Measurements from ENCODE around the gene FREM2. TPM values are rescaled to one million over a fixed set of nuclear protein-coding genes. Genes with fewer than 3 reads are reported as not detected.

The FREM2 gene
- total and polyA plus RNA-seq, 2 of the 4 experiments (the other 2 are of a cell fraction): not detected

DNA sequence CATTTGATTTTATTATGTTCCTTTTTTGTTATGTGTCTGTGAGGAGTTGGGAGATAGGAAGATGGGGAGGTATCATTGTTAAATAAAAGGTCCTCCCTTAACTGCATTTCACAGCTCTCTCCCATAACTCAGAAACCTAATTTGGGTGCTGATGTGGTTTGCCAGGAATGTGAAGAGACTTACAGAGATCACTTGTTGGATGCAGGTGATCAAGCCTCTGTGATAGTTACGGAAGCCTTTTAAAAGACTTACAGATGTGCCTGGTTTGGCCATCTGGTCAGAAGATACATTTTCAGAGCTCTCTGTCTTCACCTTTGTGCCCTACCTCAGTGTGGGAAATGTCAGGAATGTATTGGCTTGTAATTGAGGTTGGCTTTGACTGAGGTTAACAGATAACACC is 157.7 kb downstream of the FREM2 start:
- no peaks in the 10 kb centered on the region for H3K36me3 ChIP-seq (ENCODE audit: control insufficient read depth, insufficient read depth, low read length)
- CTCF ChIA-PET: no interaction called here

More for the DNA sequence above, 157.7 kb downstream of the FREM2 start:
- Histone ChIP-seq H3K4me3 (ENCODE audit: insufficient read depth, low read depth, low read length) (no peak overlapping the region), H2AK9ac (replicated peaks; ENCODE audit: low read depth, low read length, poor library complexity) (no peak overlapping the region), H4K5ac (ENCODE audit: low read depth, low read length) (no peak overlapping the region), H3K18ac (ENCODE audit: low read depth, low read length) (no peak overlapping the region), H3K27ac (ENCODE audit: insufficient read depth, low read length) (no peak overlapping the region), H4K91ac (ENCODE audit: insufficient read depth, low read depth, low read length) (no peak overlapping the region), H3K4me2 (ENCODE audit: low read depth, low read length) (no peak overlapping the region), H2BK120ac (ENCODE audit: low read depth, low read length) (no peak overlapping the region), H3K9me3 (ENCODE audit: control insufficient read depth, insufficient read depth, low read length) (no peaks in the 10 kb centered on the region), H3K79me1 (ENCODE audit: low read depth in 1 of 2, low read length in 2 of 2) (no peaks in the 10 kb centered on the region), H3K9ac (ENCODE audit: low read depth, low read length) (no peak overlapping the region), H2AK5ac (ENCODE audit: low read depth, low read length) (no peak overlapping the region), H3K23ac (ENCODE audit: low read depth, low read length) (no peak overlapping the region), H4K8ac (ENCODE audit: low read depth in 2 of 2, low read length in 2 of 2) (no peak overlapping the region), H3K27me3 (ENCODE audit: control insufficient read depth, insufficient read depth, low read length) (no peaks in the 10 kb centered on the region), H3K14ac (replicated peaks; ENCODE audit: low read depth, low read length) (no peak overlapping the region), H2BK5ac (ENCODE audit: low read depth, low read length, poor library complexity, severe bottlenecking) (no peak overlapping the region), H3K4me1 (ENCODE audit: control insufficient read depth, insufficient read depth, low read length) (no peaks in the 10 kb centered on the region), H2BK20ac (ENCODE audit: low read depth, low read length) (no peak overlapping the region), H3K4ac (ENCODE audit: low read depth, low read length) (no peak overlapping the region), H3K56ac (ENCODE audit: extremely low read depth, insufficient read depth, low read length) (no peak overlapping the region), H3K9me1 (ENCODE audit: insufficient read depth, low read length) (no peaks in the 10 kb centered on the region), H4K20me1 (ENCODE audit: insufficient read depth, low read length) (no peaks in the 10 kb centered on the region), H2BK15ac (ENCODE audit: low read depth, low read length) (no peak overlapping the region), H2AFZ (replicated peaks; ENCODE audit: low read length, poor library complexity) (no peak overlapping the region)
- dilution Hi-C loops (cut with HindIII; ENCODE audit: low sequenced_read_pairs, unreplicated experiment) (no loop called here), intact Hi-C loops (cut with micrococcal nuclease) (no loop called here), in situ Hi-C loops (cut with MboI; ENCODE audit: low sequenced_read_pairs) (no loop called here)
- TF ChIP-seq, protein P1, sequence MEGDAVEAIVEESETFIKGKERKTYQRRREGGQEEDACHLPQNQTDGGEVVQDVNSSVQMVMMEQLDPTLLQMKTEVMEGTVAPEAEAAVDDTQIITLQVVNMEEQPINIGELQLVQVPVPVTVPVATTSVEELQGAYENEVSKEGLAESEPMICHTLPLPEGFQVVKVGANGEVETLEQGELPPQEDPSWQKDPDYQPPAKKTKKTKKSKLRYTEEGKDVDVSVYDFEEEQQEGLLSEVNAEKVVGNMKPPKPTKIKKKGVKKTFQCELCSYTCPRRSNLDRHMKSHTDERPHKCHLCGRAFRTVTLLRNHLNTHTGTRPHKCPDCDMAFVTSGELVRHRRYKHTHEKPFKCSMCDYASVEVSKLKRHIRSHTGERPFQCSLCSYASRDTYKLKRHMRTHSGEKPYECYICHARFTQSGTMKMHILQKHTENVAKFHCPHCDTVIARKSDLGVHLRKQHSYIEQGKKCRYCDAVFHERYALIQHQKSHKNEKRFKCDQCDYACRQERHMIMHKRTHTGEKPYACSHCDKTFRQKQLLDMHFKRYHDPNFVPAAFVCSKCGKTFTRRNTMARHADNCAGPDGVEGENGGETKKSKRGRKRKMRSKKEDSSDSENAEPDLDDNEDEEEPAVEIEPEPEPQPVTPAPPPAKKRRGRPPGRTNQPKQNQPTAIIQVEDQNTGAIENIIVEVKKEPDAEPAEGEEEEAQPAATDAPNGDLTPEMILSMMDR (conservative IDR thresholded peaks at IDR 0.05; ENCODE audit: low read depth, low read length): no peak
- no peak for TF ChIP-seq BHLHE40 (IDR thresholded peaks at IDR 0.05; ENCODE audit: low read depth, low read length)
- no peak for TF ChIP-seq NFE2L2 (IDR thresholded peaks at IDR 0.05; ENCODE audit: low read depth, low read length)
- no TSS peak for BruUV-seq (replicated peaks)
- DNase-seq: no peak
- no peak for ATAC-seq (ENCODE audit: low read depth)
- POLR2A ChIA-PET (ENCODE audit: unreplicated experiment): no interaction called here
- WGBS, 2 experiments (ENCODE audit: extremely low coverage in 2 of 2, insufficient read length in 1 of 2): no CpG with 5 or more reads among the region's 1 CpG

Data from IMR-90 (cell line).